22Rv1 (cell line): Measurements from ENCODE around the gene MBD3L3.
"Not testable (repeated sequence)": the region's sequence is repeated elsewhere in the genome, so short reads cannot be mapped to it uniquely, and the experiment has no call there.

Source experiments
- ZFX ChIP-seq: fragments of 450-650 bp; IDR thresholded peaks from 2 replicates; pipeline ENCODE4 v1.6.1; 2017; ENCODE audit warnings: antibody characterized with exemption, borderline replicate concordance
- TF ChIP-seq, protein P1 (sequence below): fragments of 450-650 bp; IDR thresholded peaks from 2 replicates; pipeline ENCODE4 v1.5.1; 2017; ENCODE audit warnings: mild to moderate bottlenecking

GRCh38 chr19:7067122-7067521 is 8.6 kb upstream of the MBD3L3 start:
- TF ChIP-seq, protein P1, sequence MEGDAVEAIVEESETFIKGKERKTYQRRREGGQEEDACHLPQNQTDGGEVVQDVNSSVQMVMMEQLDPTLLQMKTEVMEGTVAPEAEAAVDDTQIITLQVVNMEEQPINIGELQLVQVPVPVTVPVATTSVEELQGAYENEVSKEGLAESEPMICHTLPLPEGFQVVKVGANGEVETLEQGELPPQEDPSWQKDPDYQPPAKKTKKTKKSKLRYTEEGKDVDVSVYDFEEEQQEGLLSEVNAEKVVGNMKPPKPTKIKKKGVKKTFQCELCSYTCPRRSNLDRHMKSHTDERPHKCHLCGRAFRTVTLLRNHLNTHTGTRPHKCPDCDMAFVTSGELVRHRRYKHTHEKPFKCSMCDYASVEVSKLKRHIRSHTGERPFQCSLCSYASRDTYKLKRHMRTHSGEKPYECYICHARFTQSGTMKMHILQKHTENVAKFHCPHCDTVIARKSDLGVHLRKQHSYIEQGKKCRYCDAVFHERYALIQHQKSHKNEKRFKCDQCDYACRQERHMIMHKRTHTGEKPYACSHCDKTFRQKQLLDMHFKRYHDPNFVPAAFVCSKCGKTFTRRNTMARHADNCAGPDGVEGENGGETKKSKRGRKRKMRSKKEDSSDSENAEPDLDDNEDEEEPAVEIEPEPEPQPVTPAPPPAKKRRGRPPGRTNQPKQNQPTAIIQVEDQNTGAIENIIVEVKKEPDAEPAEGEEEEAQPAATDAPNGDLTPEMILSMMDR, result peak; percentile 48
- TF ChIP-seq ZFX, result not testable (repeated sequence)
